ENCODE measurements around the gene GAS5.

Gene GAS5

DNA sequence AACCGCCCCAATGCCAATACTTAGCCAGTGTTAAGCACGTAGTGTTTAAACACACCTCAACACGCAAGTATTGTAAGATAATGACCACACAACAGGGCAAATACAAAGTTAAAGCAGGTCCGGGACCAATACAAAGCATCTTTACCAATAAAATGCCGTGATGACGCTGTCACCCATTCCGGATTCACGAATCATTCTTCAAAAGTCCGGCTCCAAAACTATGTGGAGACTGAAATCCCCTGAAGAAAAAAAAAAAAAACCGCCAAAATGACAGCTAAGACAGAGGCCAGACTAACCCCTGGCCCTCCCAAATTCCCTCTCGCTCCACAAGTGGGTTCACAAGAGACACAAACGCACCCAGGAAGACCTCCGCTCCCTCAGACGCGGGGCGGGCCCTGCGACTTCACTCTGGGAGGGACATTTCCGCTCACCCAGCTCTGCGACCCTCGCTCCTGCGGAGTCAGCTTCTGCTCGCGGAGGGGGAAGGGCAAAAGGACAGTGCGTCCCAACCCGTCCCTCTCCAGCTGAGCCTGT lies 43.9 kb downstream of the GAS5 start:
- DNase-seq = no peak

GRCh38 chr1:173821680-173822079 lies 46.1 kb downstream of the GAS5 start:
- no peak for DNase-seq

DNA sequence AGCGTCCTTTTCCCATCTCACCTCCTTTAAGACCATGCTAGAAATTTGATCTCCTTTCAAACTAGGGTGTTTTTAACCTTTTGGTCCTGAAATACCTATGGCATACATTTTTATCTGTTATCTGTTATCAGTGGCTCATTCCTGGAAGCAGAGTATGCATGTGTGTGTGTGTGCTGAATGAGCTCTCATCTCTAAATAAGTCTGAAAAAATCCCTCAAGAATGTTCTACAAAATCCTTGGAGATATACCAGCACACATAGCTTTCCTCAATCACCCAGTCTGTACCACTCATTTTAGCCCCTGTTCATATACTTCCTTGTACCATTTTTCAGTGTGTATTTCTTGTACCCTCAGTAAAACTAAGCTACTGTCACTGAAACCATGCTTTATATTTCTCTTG lies 49.3 kb downstream of the GAS5 start:
- no peak for DNase-seq
